K562 (cell line): ENCODE results near the gene KATNAL1. TPM values are rescaled to one million over a fixed set of nuclear protein-coding genes. Genes with fewer than 3 reads are reported as not detected.

Source experiments
- ATAC-seq: fragments of 200-7000 bp; cut with Tn5 transposase; 3 replicates; pipeline ENCODE4 v1.9.1; 2020; ENCODE audit warnings: moderate library complexity
- BruUV-seq: library from RNA; stranded (reverse); fragments of 400-500 nt; replicated peaks from 2 replicates; lab custom pipeline; 2021; lab: Mats Ljungman, UMichigan
- CTCF ChIA-PET: fragments of 300-600 bp; formaldehyde crosslinking; extraction: SDS; loops from one replicate; lab custom pipeline; 2021; ENCODE audit warnings: low intra/inter-chr PET ratio; lab: Yijun Ruan, JAX
- POLR2A ChIA-PET: fragments of 300-600, 350-650 bp; sonication (Branson Sonifier 250); formaldehyde crosslinking; extraction: SDS; loops from one replicate; lab custom pipeline; 2021; ENCODE audit warnings: antibody characterized with exemption, inconsistent platforms; lab: Yijun Ruan, JAX
- DNase-seq, 4 experiments: peaks; one replicate each; pipeline versions ENCODE4 v3.0.0 to v3.0.0-alpha.2; 2011 to 2018; ENCODE audit warnings: low spot score in 3 of 4, mixed read lengths in 3 of 4; ENCODE audit errors: extremely low read depth in 1 of 4
- FAIRE-seq: peaks from 2 replicates; lab custom pipeline; 2011; peaks lifted over from hg19 to GRCh38; lab: Jason Lieb, UNC
- H2AFZ ChIP-seq: 2 replicates; pipeline ENCODE4 v1.6.0; 2011; ENCODE audit warnings: low read depth, low read length, control low read depth, inconsistent platforms
- H3K27ac ChIP-seq: fragments of 200-600 bp; 3 replicates; pipeline ENCODE4 v1.8.0; 2011; ENCODE audit warnings: low read depth, mild to moderate bottlenecking, control low read depth, inconsistent platforms, low read length, moderate library complexity, mixed read lengths; ENCODE audit errors: extremely low read depth
- H3K27me3 ChIP-seq, 2 experiments: fragments of 300-600 bp in 1 of 2; 2 replicates in 1 of 2; 3 replicates in 1 of 2; pipeline versions ENCODE4 v1.6.0 to v1.8.0; 2011; ENCODE audit warnings: inconsistent platforms in 2 of 2, low read length in 2 of 2, mild to moderate bottlenecking in 1 of 2, mixed read lengths in 1 of 2, moderate library complexity in 1 of 2; ENCODE audit not compliant: control insufficient read depth in 2 of 2, insufficient read depth in 2 of 2
- H3K36me3 ChIP-seq: fragments of 300-600 bp; 3 replicates; pipeline ENCODE4 v1.8.0; 2011; ENCODE audit warnings: mild to moderate bottlenecking, low read length, inconsistent platforms; ENCODE audit not compliant: control insufficient read depth, insufficient read depth
- H3K4me1 ChIP-seq, 2 experiments: fragments of 200-600 bp in 1 of 2; replicated peaks in 1 of 2; 2 replicates in 1 of 2; 3 replicates in 1 of 2; pipeline versions ENCODE4 v1.5.1 to v1.8.0; 2011; ENCODE audit warnings: inconsistent platforms in 2 of 2, low read length in 2 of 2, mild to moderate bottlenecking in 1 of 2, mixed read lengths in 1 of 2, moderate library complexity in 1 of 2; ENCODE audit not compliant: control insufficient read depth in 2 of 2, insufficient read depth in 2 of 2
- H3K4me2 ChIP-seq: 2 replicates; pipeline ENCODE4 v1.6.1; 2011; ENCODE audit warnings: low read length, control low read depth, inconsistent platforms, mixed read lengths; ENCODE audit not compliant: insufficient read depth
- H3K4me3 ChIP-seq: fragments of 200-600 bp; sonication (generic), shearing (Covaris generic); 2 replicates; pipeline ENCODE4 v1.5.1; 2016; ENCODE audit warnings: control low read depth, inconsistent platforms
- H3K79me2 ChIP-seq: fragments of 200-600 bp; 3 replicates; pipeline ENCODE4 v1.8.0; 2011; ENCODE audit warnings: low read length, inconsistent platforms; ENCODE audit not compliant: control insufficient read depth, insufficient read depth
- H3K9ac ChIP-seq, 2 experiments: 2 replicates each; pipeline versions ENCODE4 v1.6.0 to v1.6.1; 2011; ENCODE audit warnings: low read depth in 2 of 2, low read length in 2 of 2, control low read depth in 1 of 2, inconsistent platforms in 1 of 2, mild to moderate bottlenecking in 1 of 2, mixed read lengths in 1 of 2; ENCODE audit not compliant: insufficient read depth in 1 of 2
- H3K9me1 ChIP-seq: one replicate; pipeline ENCODE4 v1.6.0; 2011; ENCODE audit warnings: inconsistent platforms, mild to moderate bottlenecking, low read length, moderate library complexity; ENCODE audit not compliant: control insufficient read depth, insufficient read depth
- H3K9me3 ChIP-seq: replicated peaks from 2 replicates; pipeline ENCODE4 v1.5.1; 2011; ENCODE audit warnings: low read depth, low read length, inconsistent platforms; ENCODE audit not compliant: control insufficient read depth, insufficient read depth
- H4K20me1 ChIP-seq: replicated peaks from 2 replicates; pipeline ENCODE4 v1.6.1; 2011; ENCODE audit warnings: low read length, inconsistent platforms, mixed read lengths; ENCODE audit not compliant: control insufficient read depth, insufficient read depth
- ATF2 ChIP-seq: sonication (generic); formaldehyde crosslinking; IDR thresholded peaks from 2 replicates; pipeline ENCODE4 v1.8.1; 2022; ENCODE audit warnings: missing genetic modification reagents
- CHCHD3 ChIP-seq: fragments of 250-450 bp; sonication (Bioruptor Pico); IDR thresholded peaks from 2 replicates; pipeline ENCODE4 v2.1.2; 2022; ENCODE audit warnings: mild to moderate bottlenecking
- WGBS: fragments of 100-300 bp; shearing (Covaris generic); methylation state at CpG from one replicate; pipeline ENCODE4 v1.1.6; 2016; ENCODE audit warnings: low coverage, mixed read lengths; ENCODE audit not compliant: insufficient coverage; ENCODE audit errors: missing lambda C conversion rate; 5-methylcytosine and 5-hydroxymethylcytosine counted together
- in situ Hi-C: fragments of 300-500 bp; cut with MboI; formaldehyde crosslinking; loops from 4 replicates; pipeline ENCODE4 v1.15.0; 2018; ENCODE audit warnings: inconsistent platforms, mixed read lengths
- intact Hi-C: fragments of 100-400 bp; cut with micrococcal nuclease; formaldehyde crosslinking; loops from 2 replicates; pipeline ENCODE4 v1.14.2; 2022
- polyA plus RNA-seq, 8 experiments: library from polyadenylated mRNA; depleted of rRNA in 4 of 8; stranded (reverse) in 5 of 8; unstranded in 3 of 8; fragments of >200 nt; fragmentation: Nextera tagmentation in 2 of 8; fragmentation: Illumina TruSeq in 1 of 8; extraction: Ambion mirVana in 2 of 8; extraction: Trizol in 1 of 8; gene quantifications; 2 replicates each; pipeline versions ENCODE4 v1.2.1 to v1.2.3, GENCODE V29; 2011 to 2014; ENCODE audit warnings: inconsistent platforms in 1 of 8, missing spikeins in 1 of 8
- total RNA-seq, 7 experiments: library from RNA; depleted of rRNA in 6 of 7; stranded (reverse); fragments of >200 nt in 6 of 7; fragmentation: Illumina TruSeq in 2 of 7; extraction: Trizol in 2 of 7; gene quantifications; 2 replicates each; pipeline versions ENCODE4 v1.2.1 to v1.2.3, GENCODE V29; 2011 to 2021; ENCODE audit warnings: low replicate concordance in 1 of 7

KATNAL1 gene
- total and polyA plus RNA-seq, 9 of the 15 experiments (the other 6 are each of a cell fraction or from before 2014, with no cell fraction given): 2.5 to 8.2 (median 5.5) TPM

DNA sequence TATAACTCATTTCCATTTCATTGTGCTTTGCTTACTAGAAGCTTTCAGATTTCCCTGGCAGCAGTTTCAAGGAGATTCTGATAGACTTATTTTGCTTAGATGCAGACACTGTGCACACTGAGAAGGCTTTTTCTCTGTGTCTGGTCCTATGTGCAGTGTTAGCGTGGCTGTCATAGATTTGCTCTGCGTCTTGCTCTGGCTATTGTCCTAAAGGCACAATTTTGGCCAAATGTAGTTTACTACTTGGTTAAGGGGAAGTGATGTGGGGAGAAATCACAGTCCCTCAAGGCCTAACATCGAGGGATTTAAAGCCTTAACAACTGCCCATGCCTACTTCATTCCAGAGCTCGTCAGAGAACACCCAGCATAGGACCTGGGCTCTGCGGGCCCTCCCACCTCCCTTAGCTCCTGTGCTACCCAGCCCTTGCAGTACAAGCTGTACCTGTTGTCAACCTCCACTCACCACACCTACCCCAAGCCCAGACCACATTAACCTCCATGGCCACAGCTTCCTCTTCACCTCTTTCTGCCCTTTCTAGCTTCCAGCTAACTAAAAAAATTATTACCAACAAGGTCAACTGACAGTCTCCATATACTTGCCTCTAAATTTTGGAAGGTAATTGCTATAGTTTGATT, 38.9 kb upstream of the KATNAL1 start:
- no peaks in the 10 kb centered on the region for H4K20me1 ChIP-seq
- peaks cover 0 to 3% of the 10 kb centered on the region in 2 experiments; a peak in 3 of 5 replicates for H3K4me1 ChIP-seq
- POLR2A ChIA-PET: interaction anchor here (1.0 to 1.2 kb wide), 2 partner anchors 27 to 37 kb away, joined by 3 to 5 read pairs; no protein-coding TSS in a partner anchor
- 52% methylated on average over 5 of the region's 5 CpGs for WGBS
- no peaks in the 10 kb centered on the region for H3K9me1 ChIP-seq
- TF ChIP-seq CHCHD3 (CRISPR knock-in tag) (no peak), ATF2 (CRISPR knock-in tag) (no peak)
- TF ChIP-seq, all 486 proteins: peak for 0
- H3K4me2 ChIP-seq: no peak overlapping the region
- no peak overlapping the region for H3K9ac ChIP-seq
- no peaks in the 10 kb centered on the region for H3K27me3 ChIP-seq
- H3K4me3 ChIP-seq: no peak overlapping the region
- CTCF ChIA-PET: no interaction called here
- no peaks in the 10 kb centered on the region for H3K9me3 ChIP-seq
- no peak overlapping the region for H2AFZ ChIP-seq
- in situ Hi-C loops (loop anchor here (25.0 kb wide), 1 partner anchor 209 kb away; no protein-coding TSS in a partner anchor), intact Hi-C loops (loop anchor here (10.0 kb wide), 1 partner anchor 229 kb away; no protein-coding TSS in a partner anchor)
- no peak overlapping the region for H3K27ac ChIP-seq
- no TSS peak for BruUV-seq
- FAIRE-seq (no peak), DNase-seq (no peak), ATAC-seq (no peak)
- no peaks in the 10 kb centered on the region for H3K79me2 ChIP-seq
- no peaks in the 10 kb centered on the region for H3K36me3 ChIP-seq
